K562 (cell line): ENCODE data around the gene CCR6. TPM values are rescaled to one million over a fixed set of nuclear protein-coding genes. Genes with fewer than 3 reads are reported as not detected.

Source experiments
- ATF7 ChIP-seq: fragments of 450-650 bp; IDR thresholded peaks from 2 replicates; pipeline ENCODE4 v1.7.1; 2014; ENCODE audit warnings: mild to moderate bottlenecking, moderate library complexity
- HNRNPLL ChIP-seq: fragments of 200-400 bp; formaldehyde crosslinking; IDR thresholded peaks from 2 replicates; pipeline ENCODE4 v1.6.1; 2017; ENCODE audit warnings: low read length, low read depth, mild to moderate bottlenecking; ENCODE audit not compliant: poor library complexity, severe bottlenecking
- RAD21 ChIP-seq, 2 experiments: fragments of 250-450 bp in 1 of 2; fragments of 450-650 bp in 1 of 2; sonication (Bioruptor Pico) in 1 of 2; formaldehyde crosslinking in 1 of 2; IDR thresholded peaks in 1 of 2; conservative IDR thresholded peaks in 1 of 2; 2 replicates each; pipeline versions ENCODE4 v1.4.0 to v1.8.0; 2020 to 2022; ENCODE audit warnings: mild to moderate bottlenecking in 2 of 2, moderate library complexity in 1 of 2
- RERE ChIP-seq: sonication (generic); formaldehyde crosslinking; IDR thresholded peaks from 2 replicates; pipeline ENCODE4 v1.8.0; 2023; ENCODE audit warnings: missing genetic modification reagents, mild to moderate bottlenecking, borderline replicate concordance
- SMAD1 ChIP-seq: fragments of 150-350 bp; IDR thresholded peaks from 2 replicates; pipeline ENCODE4 v1.6.1; 2014; ENCODE audit warnings: low read length, low read depth; ENCODE audit not compliant: partially characterized antibody
- ZNF280A ChIP-seq: fragments of 450-650 bp; IDR thresholded peaks from 2 replicates; pipeline ENCODE4 v1.6.1; 2018; ENCODE audit warnings: mild to moderate bottlenecking, low read depth; ENCODE audit not compliant: partially characterized antibody
- ZNF280B ChIP-seq: fragments of 250-450 bp; sonication (Bioruptor Pico); IDR thresholded peaks from 2 replicates; pipeline ENCODE4 v1.5.1; 2021; ENCODE audit warnings: mild to moderate bottlenecking
- polyA plus RNA-seq, 8 experiments: library from polyadenylated mRNA; depleted of rRNA in 4 of 8; stranded (reverse) in 5 of 8; unstranded in 3 of 8; fragments of >200 nt; fragmentation: Nextera tagmentation in 2 of 8; fragmentation: Illumina TruSeq in 1 of 8; extraction: Ambion mirVana in 2 of 8; extraction: Trizol in 1 of 8; gene quantifications; 2 replicates each; pipeline versions ENCODE4 v1.2.1 to v1.2.3, GENCODE V29; 2011 to 2014; ENCODE audit warnings: inconsistent platforms in 1 of 8, missing spikeins in 1 of 8
- total RNA-seq, 7 experiments: library from RNA; depleted of rRNA in 6 of 7; stranded (reverse); fragments of >200 nt in 6 of 7; fragmentation: Illumina TruSeq in 2 of 7; extraction: Trizol in 2 of 7; gene quantifications; 2 replicates each; pipeline versions ENCODE4 v1.2.1 to v1.2.3, GENCODE V29; 2011 to 2021; ENCODE audit warnings: low replicate concordance in 1 of 7

Gene CCR6
- total and polyA plus RNA-seq, 9 of the 15 experiments (the other 6 are each of a cell fraction or from before 2014, with no cell fraction given), result not detected

GRCh38 chr6:167119670-167120582 lies 3.0 kb upstream of the CCR6 start (continued):
- TF ChIP-seq RERE (CRISPR knock-in tag) (no peak), SMAD1 (no peak), ZNF280B (CRISPR knock-in tag) (no peak), RAD21 (CRISPR knock-in tag; conservative IDR thresholded peaks at IDR 0.05 in 1 of 2, IDR thresholded peaks at IDR 0.05 in 1 of 2) (peak in 1 of 2 experiments; percentile 34; a peak in 2 of 4 replicates), ZNF280A (peak; percentile 67), HNRNPLL (no peak), ATF7 (no peak)
